Measurements from ENCODE around the gene RHCE. TPM values are rescaled to one million over a fixed set of nuclear protein-coding genes. Genes with fewer than 3 reads are reported as not detected.
A peak's percentile ranks its signal among the peaks of the same experiment; 100 is the strongest.
"Not testable (repeated sequence)": the region's sequence is repeated elsewhere in the genome, so short reads cannot be mapped to it uniquely, and the experiment has no call there.

Gene RHCE
- total RNA-seq, 1 experiment from 2014 or later = 0.18 TPM

- Histone ChIP-seq H3K4me1 (peaks cover 1% of the 10 kb centered on the region), H3K36me3 (peaks cover 67% of the 10 kb centered on the region), H3K4me3 (no peak overlapping the region), H3K27me3 (no peaks in the 10 kb centered on the region), H3K27ac (no peak overlapping the region), H3K9me3 (replicated peaks) (no peaks in the 10 kb centered on the region)
- DNase-seq = no peak
Observed at GRCh38 chr1:25349606-25350005, 71.0 kb downstream of the RHCE start.

GRCh38 chr1:25347556-25347955 is 73.1 kb downstream of the RHCE start:
- Histone ChIP-seq H3K4me3 (no peak overlapping the region), H3K27ac (no peak overlapping the region), H3K27me3 (no peaks in the 10 kb centered on the region), H3K4me1 (peaks cover 19% of the 10 kb centered on the region), H3K36me3 (peaks cover 59% of the 10 kb centered on the region), H3K9me3 (replicated peaks) (no peaks in the 10 kb centered on the region)
- no peak for DNase-seq

GRCh38 chr1:25343872-25344271 is 76.8 kb downstream of the RHCE start:
- H3K4me1 ChIP-seq = peaks cover 31% of the 10 kb centered on the region
- H3K4me3 ChIP-seq = no peak overlapping the region
- peak; percentile 81 to 86 for DNase-seq
- no peaks in the 10 kb centered on the region for H3K9me3 ChIP-seq (replicated peaks)
- peak overlapping the region; percentile 61 for H3K27ac ChIP-seq
- peaks cover 41% of the 10 kb centered on the region for H3K36me3 ChIP-seq
- no peaks in the 10 kb centered on the region for H3K27me3 ChIP-seq

- peaks cover 36% of the 10 kb centered on the region for H3K36me3 ChIP-seq
- H3K9me3 ChIP-seq (replicated peaks) = no peaks in the 10 kb centered on the region
- no peak overlapping the region for H3K4me3 ChIP-seq
- H3K27ac ChIP-seq = peak overlapping the region; percentile 61
- peak in 1 of 2 experiments; percentile 41 for DNase-seq
- H3K27me3 ChIP-seq = no peaks in the 10 kb centered on the region
- peaks cover 31% of the 10 kb centered on the region for H3K4me1 ChIP-seq
Observed at GRCh38 chr1:25342846-25343245, 77.8 kb downstream of the RHCE start.

- H3K4me3 ChIP-seq = no peak overlapping the region
- H3K9me3 ChIP-seq (replicated peaks) = no peaks in the 10 kb centered on the region
- H3K4me1 ChIP-seq = peaks cover 31% of the 10 kb centered on the region
- no peak overlapping the region for H3K27ac ChIP-seq
- no peaks in the 10 kb centered on the region for H3K27me3 ChIP-seq
- peaks cover 34% of the 10 kb centered on the region for H3K36me3 ChIP-seq
- no peak for DNase-seq
Observed at GRCh38 chr1:25341746-25342145, 78.9 kb downstream of the RHCE start.

- peaks cover 24% of the 10 kb centered on the region for H3K4me1 ChIP-seq
- DNase-seq = no peak
Observed at GRCh38 chr1:25338986-25339385, 81.6 kb downstream of the RHCE start.

GRCh38 chr1:25338188-25338981 is 82.2 kb downstream of the RHCE start, which contains the start of gene TMEM50A:
TMEM50A (plus strand) TSS chr1:25338334; CDS start chr1:25340487, 2,153 bp downstream.
- H3K4me1 ChIP-seq = peaks cover 20% of the 10 kb centered on the region
- no peaks in the 10 kb centered on the region for H3K27me3 ChIP-seq
- peak; percentile 91 to 93 for DNase-seq
- peak within 1 kb of the TSS; percentile 66 for H3K27ac ChIP-seq
- H3K4me3 ChIP-seq = peak within 1 kb of the TSS; percentile 68
- H3K9me3 ChIP-seq (replicated peaks) = no peaks in the 10 kb centered on the region
- H3K36me3 ChIP-seq = peaks cover 10% of the 10 kb centered on the region

More at GRCh38 chr1:25338986-25339385, 81.6 kb downstream of the RHCE start:
- Histone ChIP-seq H3K9me3 (replicated peaks) (no peaks in the 10 kb centered on the region), H3K36me3 (peaks cover 10% of the 10 kb centered on the region), H3K27ac (peak overlapping the region; percentile 66), H3K27me3 (no peaks in the 10 kb centered on the region), H3K4me3 (peak overlapping the region; percentile 67)

- H3K4me1 ChIP-seq = peaks cover 13% of the 10 kb centered on the region
- H3K27ac ChIP-seq = peak overlapping the region; percentile 66; the same call in 1 of the 2 replicates
- not testable (repeated sequence) for H3K36me3 ChIP-seq; H3K27me3 ChIP-seq; H3K9me3 ChIP-seq (replicated peaks)
- peak in 1 of 2 experiments; percentile 28 for DNase-seq
- peak overlapping the region; percentile 67 for H3K4me3 ChIP-seq
Observed at GRCh38 chr1:25337483-25338187, 83.0 kb downstream of the RHCE start.

GRCh38 chr1:25336922-25337354 is 83.7 kb downstream of the RHCE start:
- H3K27ac ChIP-seq; H3K9me3 ChIP-seq (replicated peaks); H3K4me1 ChIP-seq; H3K36me3 ChIP-seq; H3K27me3 ChIP-seq: not testable (repeated sequence)
- peak overlapping the region; percentile 68 for H3K4me3 ChIP-seq
- DNase-seq = peak in 1 of 2 experiments; percentile 35

- not testable (repeated sequence) for H3K27ac ChIP-seq; H3K36me3 ChIP-seq; H3K4me1 ChIP-seq; H3K9me3 ChIP-seq (replicated peaks); H3K4me3 ChIP-seq; DNase-seq; H3K27me3 ChIP-seq
Observed at GRCh38 chr1:25329950-25330349, 90.7 kb downstream of the RHCE start.

- DNase-seq; H3K4me3 ChIP-seq; H3K9me3 ChIP-seq (replicated peaks); H3K27me3 ChIP-seq; H3K36me3 ChIP-seq; H3K4me1 ChIP-seq; H3K27ac ChIP-seq: not testable (repeated sequence)
Observed at GRCh38 chr1:25329336-25329735, 91.3 kb downstream of the RHCE start.

GRCh38 chr1:25328791-25329185 is 91.8 kb downstream of the RHCE start:
- not testable (repeated sequence) for DNase-seq; H3K27ac ChIP-seq; H3K36me3 ChIP-seq; H3K4me3 ChIP-seq; H3K4me1 ChIP-seq; H3K9me3 ChIP-seq (replicated peaks); H3K27me3 ChIP-seq

- H3K4me1 ChIP-seq; H3K27me3 ChIP-seq; DNase-seq; H3K4me3 ChIP-seq; H3K36me3 ChIP-seq; H3K9me3 ChIP-seq (replicated peaks); H3K27ac ChIP-seq: not testable (repeated sequence)
Observed at GRCh38 chr1:25327864-25328790, 92.5 kb downstream of the RHCE start.

- H3K27me3 ChIP-seq; DNase-seq; H3K27ac ChIP-seq; H3K9me3 ChIP-seq (replicated peaks); H3K4me3 ChIP-seq; H3K36me3 ChIP-seq; H3K4me1 ChIP-seq: not testable (repeated sequence)
Observed at GRCh38 chr1:25324407-25324806, 96.2 kb downstream of the RHCE start.

All from SJCRH30 (cell line).